Activated CD4-positive, alpha-beta T cell treated with anti-CD3 and anti-CD28 coated beads, Interleukin-2, amount 10 ng/mL, durations not matched to agents 7 days and 5 days (primary cell): ENCODE data around the gene ORM1. TPM values are rescaled to one million over a fixed set of nuclear protein-coding genes. Genes with fewer than 3 reads are reported as not detected.

Experiments used
- CTCF ChIA-PET: fragments of 350-600 bp; sonication (Branson Sonifier 250); formaldehyde crosslinking; loops from one replicate; lab custom pipeline; 2021; ENCODE audit warnings: antibody characterized with exemption; lab: Charles Lee
- POLR2A ChIA-PET: fragments of 350-600 bp; sonication (Branson Sonifier 250); formaldehyde crosslinking; loops from one replicate; lab custom pipeline; 2021; ENCODE audit warnings: antibody characterized with exemption; lab: Charles Lee
- DNase-seq: peaks from one replicate; pipeline ENCODE4 v3.0.0-alpha.2; 2020
- H3K27ac Mint-ChIP-seq: one replicate; pipeline ENCODE4 v1.8.0; 2021; ENCODE audit warnings: mild to moderate bottlenecking, moderate library complexity, mixed read lengths
- H3K27me3 Mint-ChIP-seq: one replicate; pipeline ENCODE4 v1.8.0; 2021; ENCODE audit warnings: mixed read lengths
- H3K36me3 Mint-ChIP-seq: one replicate; pipeline ENCODE4 v1.8.0; 2021; ENCODE audit warnings: low read depth, mixed read lengths
- H3K4me1 Mint-ChIP-seq: one replicate; pipeline ENCODE4 v1.8.0; 2021; ENCODE audit warnings: mixed read lengths
- H3K4me3 Mint-ChIP-seq: one replicate; pipeline ENCODE4 v1.8.0; 2021; ENCODE audit warnings: mild to moderate bottlenecking, moderate library complexity, mixed read lengths
- H3K9me3 Mint-ChIP-seq: one replicate; pipeline ENCODE4 v1.8.0; 2021; ENCODE audit warnings: mixed read lengths
- total RNA-seq, 2 experiments: library from RNA; stranded (reverse); gene quantifications; one replicate each; pipeline ENCODE4 v1.2.3, GENCODE V29; 2021

The ORM1 gene
- total RNA-seq, 2 experiments from 2014 or later = not detected

- H3K4me3 Mint-ChIP-seq = no peak overlapping the region
- POLR2A ChIA-PET = interaction anchor here (1.6 kb wide), 1 partner anchor 25 kb away, joined by 6 read pairs; the partner anchor contains the start of gene AKNA
- H3K27me3 Mint-ChIP-seq = no peaks in the 10 kb centered on the region
Measured at GRCh38 chr9:114362394-114362793, 39.5 kb downstream of the ORM1 start.

GRCh38 chr9:114363424-114363823, 40.5 kb downstream of the ORM1 start:
- CTCF ChIA-PET = interaction anchor here (1.1 to 3.8 kb wide), 5 partner anchors 10 to 24 kb away, joined by 3 to 18 read pairs (median 5); partner anchors contain the start of gene AKNA
- Mint-ChIP-seq H3K4me3 (peak overlapping the region; percentile 9), H3K27ac (peak overlapping the region; percentile 84), H3K36me3 (peaks cover 93% of the 10 kb centered on the region), H3K9me3 (no peaks in the 10 kb centered on the region), H3K27me3 (no peaks in the 10 kb centered on the region), H3K4me1 (peaks cover 78% of the 10 kb centered on the region)
- POLR2A ChIA-PET = interaction anchor here (0.6 to 1.6 kb wide), 2 partner anchors 24 to 139 kb away, joined by 3 to 6 read pairs; partner anchors contain the start of gene AKNA
- peak; percentile 35 for DNase-seq

More at GRCh38 chr9:114362394-114362793, 39.5 kb downstream of the ORM1 start:
- DNase-seq = no peak
- CTCF ChIA-PET = interaction anchor here (1.2 to 3.8 kb wide), 3 partner anchors 9 to 25 kb away, joined by 5 to 18 read pairs (median 6); partner anchors contain the start of gene AKNA
- H3K4me1 Mint-ChIP-seq = peaks cover 73% of the 10 kb centered on the region
- no peaks in the 10 kb centered on the region for H3K9me3 Mint-ChIP-seq
- peak overlapping the region; percentile 84 for H3K27ac Mint-ChIP-seq
- H3K36me3 Mint-ChIP-seq = peaks cover 89% of the 10 kb centered on the region

GRCh38 chr9:114364134-114365041, 41.5 kb downstream of the ORM1 start:
- CTCF ChIA-PET = interaction anchor here (1.1 to 3.8 kb wide), 5 partner anchors 9 to 23 kb away, joined by 3 to 18 read pairs (median 3); partner anchors contain the start of gene AKNA
- peak overlapping the region; percentile 84 for H3K27ac Mint-ChIP-seq
- H3K4me3 Mint-ChIP-seq = peak overlapping the region; percentile 19
- H3K27me3 Mint-ChIP-seq = no peaks in the 10 kb centered on the region
- peaks cover 95% of the 10 kb centered on the region for H3K36me3 Mint-ChIP-seq
- no peaks in the 10 kb centered on the region for H3K9me3 Mint-ChIP-seq
- no peak for DNase-seq
- POLR2A ChIA-PET = interaction anchor here (0.6 to 1.3 kb wide), 2 partner anchors 24 to 138 kb away, joined by 3 to 5 read pairs; partner anchors contain the start of gene AKNA
- H3K4me1 Mint-ChIP-seq = peaks cover 83% of the 10 kb centered on the region

GRCh38 chr9:114365194-114365593, 42.3 kb downstream of the ORM1 start:
- Mint-ChIP-seq H3K36me3 (peaks cover 95% of the 10 kb centered on the region), H3K4me1 (peaks cover 85% of the 10 kb centered on the region), H3K4me3 (no peak overlapping the region), H3K27me3 (no peaks in the 10 kb centered on the region), H3K27ac (peak overlapping the region; percentile 84), H3K9me3 (no peaks in the 10 kb centered on the region)
- no peak for DNase-seq
- ChIA-PET POLR2A (interaction anchor here (1.3 kb wide), 1 partner anchor 23 kb away, joined by 5 read pairs; the partner anchor contains the start of gene AKNA), CTCF (interaction anchor here (1.1 to 3.8 kb wide), 4 partner anchors 10 to 23 kb away, joined by 3 to 18 read pairs (median 6); partner anchors contain the start of gene AKNA)

- DNase-seq = peak; percentile 54
Measured at GRCh38 chr9:114366334-114367128, 43.6 kb downstream of the ORM1 start.

GRCh38 chr9:114367366-114367765, 44.5 kb downstream of the ORM1 start:
- Mint-ChIP-seq H3K36me3 (peaks cover 93% of the 10 kb centered on the region), H3K27me3 (no peaks in the 10 kb centered on the region), H3K4me3 (peak overlapping the region; percentile 64), H3K27ac (peak overlapping the region; percentile 88), H3K9me3 (no peaks in the 10 kb centered on the region), H3K4me1 (peaks cover 91% of the 10 kb centered on the region)
- POLR2A ChIA-PET = interaction anchor here (0.6 to 1.1 kb wide), 3 partner anchors 19 to 56 kb away, joined by 3 to 4 read pairs (median 3); partner anchors contain the start of gene AKNA
- no peak for DNase-seq
- CTCF ChIA-PET = interaction anchor here (0.7 to 2.6 kb wide), 7 partner anchors 12 to 38 kb away, joined by 3 to 11 read pairs (median 7); partner anchors contain the start of gene AKNA

More at GRCh38 chr9:114366334-114367128, 43.6 kb downstream of the ORM1 start:
- Mint-ChIP-seq H3K27ac (peak overlapping the region; percentile 88), H3K9me3 (no peaks in the 10 kb centered on the region), H3K4me1 (peaks cover 83% of the 10 kb centered on the region), H3K36me3 (peaks cover 93% of the 10 kb centered on the region), H3K27me3 (no peaks in the 10 kb centered on the region), H3K4me3 (peak overlapping the region; percentile 64)
- ChIA-PET POLR2A (interaction anchor here (0.8 to 1.1 kb wide), 2 partner anchors 21 to 57 kb away, joined by 3 to 4 read pairs; partner anchors contain the start of gene AKNA), CTCF (interaction anchor here (1.2 to 3.8 kb wide), 5 partner anchors 15 to 24 kb away, joined by 3 to 18 read pairs (median 10); partner anchors contain the start of gene AKNA)

- peaks cover 93% of the 10 kb centered on the region for H3K4me1 Mint-ChIP-seq
- no peaks in the 10 kb centered on the region for H3K9me3 Mint-ChIP-seq
- no peak for DNase-seq
- peak overlapping the region; percentile 19 for H3K4me3 Mint-ChIP-seq
- H3K27ac Mint-ChIP-seq = peak overlapping the region; percentile 88
- POLR2A ChIA-PET = interaction anchor here (0.6 to 1.1 kb wide), 2 partner anchors 18 to 20 kb away, joined by 3 to 4 read pairs; partner anchors contain the start of gene AKNA
- CTCF ChIA-PET = interaction anchor here (0.7 to 2.6 kb wide), 7 partner anchors 11 to 38 kb away, joined by 3 to 11 read pairs (median 7); partner anchors contain the start of gene AKNA
- peaks cover 91% of the 10 kb centered on the region for H3K36me3 Mint-ChIP-seq
- no peaks in the 10 kb centered on the region for H3K27me3 Mint-ChIP-seq
Measured at GRCh38 chr9:114367772-114368569, 45.1 kb downstream of the ORM1 start.

GRCh38 chr9:114369216-114370130, 46.6 kb downstream of the ORM1 start:
- ChIA-PET POLR2A (no interaction called here), CTCF (interaction anchor here (0.6 to 4.8 kb wide), 5 partner anchors 10 to 16 kb away, joined by 4 to 39 read pairs (median 7); partner anchors contain the start of gene AKNA)
- no peaks in the 10 kb centered on the region for H3K9me3 Mint-ChIP-seq
- H3K36me3 Mint-ChIP-seq = peaks cover 90% of the 10 kb centered on the region
- H3K4me1 Mint-ChIP-seq = peaks cover 93% of the 10 kb centered on the region
- H3K27ac Mint-ChIP-seq = peak overlapping the region; percentile 61
- H3K4me3 Mint-ChIP-seq = no peak overlapping the region
- DNase-seq = no peak
- no peaks in the 10 kb centered on the region for H3K27me3 Mint-ChIP-seq

GRCh38 chr9:114370251-114370967, 47.5 kb downstream of the ORM1 start:
- H3K27ac Mint-ChIP-seq = peak overlapping the region; percentile 79
- H3K36me3 Mint-ChIP-seq = peaks cover 91% of the 10 kb centered on the region
- H3K9me3 Mint-ChIP-seq = no peaks in the 10 kb centered on the region
- POLR2A ChIA-PET = no interaction called here
- peaks cover 94% of the 10 kb centered on the region for H3K4me1 Mint-ChIP-seq
- CTCF ChIA-PET = interaction anchor here (4.8 kb wide), 1 partner anchor 16 kb away, joined by 39 read pairs; the partner anchor contains the start of gene AKNA
- no peak overlapping the region for H3K4me3 Mint-ChIP-seq
- no peak for DNase-seq
- no peaks in the 10 kb centered on the region for H3K27me3 Mint-ChIP-seq

GRCh38 chr9:114370968-114371320, 48.0 kb downstream of the ORM1 start:
- peaks cover 94% of the 10 kb centered on the region for H3K4me1 Mint-ChIP-seq
- no peaks in the 10 kb centered on the region for H3K9me3 Mint-ChIP-seq
- peak overlapping the region; percentile 72 for H3K4me3 Mint-ChIP-seq
- no peak for DNase-seq
- no peaks in the 10 kb centered on the region for H3K27me3 Mint-ChIP-seq
- ChIA-PET POLR2A (no interaction called here), CTCF (interaction anchor here (1.2 to 4.8 kb wide), 2 partner anchors 15 to 25 kb away, joined by 4 to 39 read pairs; partner anchors contain the start of gene AKNA)
- peak overlapping the region; percentile 89 for H3K27ac Mint-ChIP-seq
- peaks cover 91% of the 10 kb centered on the region for H3K36me3 Mint-ChIP-seq
